Breast epithelium (tissue), 3 donors: Measurements from ENCODE around the gene PTPRM.

Experiments used
- CTCF ChIP-seq, 3 donors: fragments of 450-650 bp; IDR thresholded peaks; one replicate each; pipeline ENCODE4 v1.5.1; 2016 to 2017; ENCODE audit warnings: antibody characterized with exemption in 3 of 3, mild to moderate bottlenecking in 3 of 3, moderate library complexity in 3 of 3
- POLR2A ChIP-seq: fragments of 450-650 bp; IDR thresholded peaks from one replicate; pipeline ENCODE4 v1.6.1; 2016; ENCODE audit warnings: antibody characterized with exemption, mild to moderate bottlenecking, moderate library complexity
- POLR2AphosphoS5 ChIP-seq, 3 donors: sonication (generic); formaldehyde crosslinking; IDR thresholded peaks; one replicate each; pipeline ENCODE4 v1.6.1; 2017; ENCODE audit warnings: antibody characterized with exemption in 3 of 3

DNA sequence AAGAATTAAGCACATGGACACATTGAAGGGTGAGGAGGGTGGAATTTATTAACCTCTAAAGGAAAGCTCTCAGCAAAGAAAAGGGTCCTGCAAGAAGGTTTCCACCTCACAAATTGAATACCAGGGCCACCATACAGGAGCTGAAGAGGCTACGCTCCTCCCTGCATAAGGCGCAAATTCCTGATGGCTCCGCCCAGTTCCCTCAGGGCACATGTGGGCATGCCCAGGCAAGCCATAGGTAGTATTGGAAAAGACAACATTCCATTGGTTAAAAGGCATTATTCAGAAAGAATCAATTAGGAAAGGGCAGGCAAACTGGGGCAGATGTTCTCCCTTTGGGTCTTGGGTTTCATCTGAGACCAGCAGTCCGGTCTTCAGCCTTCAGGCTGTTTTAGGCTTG, 161.2 kb downstream of the PTPRM start:
- TF ChIP-seq POLR2A (no peak), CTCF (IDR thresholded peaks at IDR 0.05) (no peak), POLR2AphosphoS5 (IDR thresholded peaks at IDR 0.05) (no peak)
